Measurements from ENCODE around the gene AFF4.

The AFF4 gene

GRCh38 chr5:132866342-132867045 is 96.9 kb downstream of the AFF4 start, which contains the start of the genes GDF9 and UQCRQ:
Gene GDF9, minus strand, starts transcription at chr5:132866469. Its CDS starts 1,936 bp downstream, at chr5:132864533.
Gene UQCRQ, plus strand, starts transcription at chr5:132866642. Its CDS starts 240 bp downstream, at chr5:132866882.
- 0 out of 2 replicates have a peak, but pooled peaks have one; percentile 13 for TF ChIP-seq SIN3A (IDR thresholded peaks at IDR 0.05; ENCODE audit: borderline replicate concordance, insufficient read depth, low read length)
- TF ChIP-seq TAF1 (IDR thresholded peaks at IDR 0.05; ENCODE audit: borderline replicate concordance, insufficient read depth, low read length): peak; percentile 95
- no peak for TF ChIP-seq REST (IDR thresholded peaks at IDR 0.05; ENCODE audit: insufficient read depth in 1 of 2, low read depth in 2 of 2, low read length in 2 of 2)
- TF ChIP-seq FOXP2 (optimal IDR thresholded peaks at IDR 0.05; ENCODE audit: borderline replicate concordance, extremely low read depth, extremely low read length, insufficient read depth): no peak
- TF ChIP-seq POLR2AphosphoS5 (IDR thresholded peaks at IDR 0.05; ENCODE audit: low read depth, low read length): peak; percentile 98

DNA sequence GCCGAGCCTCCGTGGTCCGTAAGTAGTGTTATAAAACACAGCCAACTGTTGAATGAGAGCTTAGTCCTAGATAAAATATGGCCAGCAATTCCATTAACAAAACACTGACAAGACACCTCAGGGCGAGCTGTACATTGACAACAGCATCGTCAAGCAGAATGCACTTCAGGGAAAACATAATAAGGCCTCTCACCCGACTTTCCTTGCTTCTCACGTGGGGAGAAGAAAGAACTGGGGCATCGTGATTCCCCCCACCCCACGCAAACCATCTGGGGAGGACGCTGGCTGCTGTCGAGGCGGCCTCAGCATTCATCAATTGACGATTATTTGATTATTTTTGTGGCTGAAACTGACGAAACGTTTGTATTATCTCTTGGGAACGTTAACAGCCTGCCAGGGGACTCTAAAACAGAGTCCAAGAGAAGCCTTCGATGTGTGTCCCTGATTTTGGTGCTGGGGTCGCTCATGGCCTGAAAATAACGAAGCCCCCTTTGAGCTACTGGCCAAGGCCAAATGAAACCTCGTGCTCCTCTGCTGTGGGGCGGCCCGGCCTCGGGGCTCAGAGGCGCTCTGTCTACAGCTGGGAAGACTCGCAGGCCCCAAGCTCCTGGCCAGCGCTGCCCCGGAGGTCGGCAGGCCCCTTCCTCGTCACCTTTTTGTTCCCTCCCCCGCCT is 97.6 kb downstream of the AFF4 start:
- no peak for TF ChIP-seq REST (IDR thresholded peaks at IDR 0.05; ENCODE audit: insufficient read depth in 1 of 2, low read depth in 2 of 2, low read length in 2 of 2)
- no peak for TF ChIP-seq TAF1 (IDR thresholded peaks at IDR 0.05; ENCODE audit: borderline replicate concordance, insufficient read depth, low read length)
- no peak for TF ChIP-seq FOXP2 (optimal IDR thresholded peaks at IDR 0.05; ENCODE audit: borderline replicate concordance, extremely low read depth, extremely low read length, insufficient read depth)
- TF ChIP-seq SIN3A (IDR thresholded peaks at IDR 0.05; ENCODE audit: borderline replicate concordance, insufficient read depth, low read length): no peak
- no peak for TF ChIP-seq POLR2AphosphoS5 (IDR thresholded peaks at IDR 0.05; ENCODE audit: low read depth, low read length)

- TF ChIP-seq FOXP2 (optimal IDR thresholded peaks at IDR 0.05; ENCODE audit: borderline replicate concordance, extremely low read depth, extremely low read length, insufficient read depth) (no peak), TAF1 (IDR thresholded peaks at IDR 0.05; ENCODE audit: borderline replicate concordance, insufficient read depth, low read length) (no peak), REST (IDR thresholded peaks at IDR 0.05; ENCODE audit: insufficient read depth in 1 of 2, low read depth in 2 of 2, low read length in 2 of 2) (no peak), POLR2AphosphoS5 (IDR thresholded peaks at IDR 0.05; ENCODE audit: low read depth, low read length) (no peak)
Measured at GRCh38 chr5:132860742-132861141, 102.7 kb downstream of the AFF4 start.

DNA sequence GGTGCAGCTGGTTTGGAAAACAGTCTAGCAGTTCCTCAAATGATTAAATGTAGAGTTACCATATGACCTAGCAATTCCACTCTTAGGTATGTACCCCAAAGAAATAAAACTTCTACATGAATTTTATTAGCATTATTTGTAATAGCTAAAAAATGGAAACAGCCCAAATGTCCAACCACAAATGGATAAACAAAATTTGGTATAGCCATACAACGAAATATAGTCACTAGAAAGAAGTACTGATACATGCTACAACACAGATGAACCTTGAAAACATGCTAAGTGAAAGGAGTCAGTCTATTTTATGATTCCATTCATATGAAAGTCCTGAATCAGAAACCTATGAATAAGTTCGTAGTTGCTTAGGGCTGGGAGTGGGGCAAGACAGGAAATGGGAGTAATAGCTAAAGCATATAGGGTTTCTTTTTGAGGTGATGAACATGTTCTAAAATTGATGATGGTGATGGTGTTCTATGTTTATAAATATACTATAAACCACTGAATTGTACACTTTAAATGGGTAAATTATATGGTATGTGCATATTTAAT is 103.5 kb downstream of the AFF4 start:
- no peak for TF ChIP-seq POLR2AphosphoS5 (IDR thresholded peaks at IDR 0.05; ENCODE audit: low read depth, low read length)
- TF ChIP-seq SIN3A (IDR thresholded peaks at IDR 0.05; ENCODE audit: borderline replicate concordance, insufficient read depth, low read length): no peak
- no peak for TF ChIP-seq FOXP2 (optimal IDR thresholded peaks at IDR 0.05; ENCODE audit: borderline replicate concordance, extremely low read depth, extremely low read length, insufficient read depth)
- no peak for TF ChIP-seq REST (IDR thresholded peaks at IDR 0.05; ENCODE audit: insufficient read depth in 1 of 2, low read depth in 2 of 2, low read length in 2 of 2)
- TF ChIP-seq TAF1 (IDR thresholded peaks at IDR 0.05; ENCODE audit: borderline replicate concordance, insufficient read depth, low read length): no peak

Data from PFSK-1 (cell line).